SIG-M5 treated with dmso at 0.1 percent for 504 hours (cell line): ENCODE results near the gene ARSB.
"Not testable (repeated sequence)": the region's sequence is repeated elsewhere in the genome, so short reads cannot be mapped to it uniquely, and the experiment has no call there.

ENCODE experiments used
- DNase-seq: peaks from one replicate; lab custom pipeline; 2025; ENCODE audit not compliant: unreplicated experiment; lab: John Stamatoyannopoulos, UW

The ARSB gene

DNA sequence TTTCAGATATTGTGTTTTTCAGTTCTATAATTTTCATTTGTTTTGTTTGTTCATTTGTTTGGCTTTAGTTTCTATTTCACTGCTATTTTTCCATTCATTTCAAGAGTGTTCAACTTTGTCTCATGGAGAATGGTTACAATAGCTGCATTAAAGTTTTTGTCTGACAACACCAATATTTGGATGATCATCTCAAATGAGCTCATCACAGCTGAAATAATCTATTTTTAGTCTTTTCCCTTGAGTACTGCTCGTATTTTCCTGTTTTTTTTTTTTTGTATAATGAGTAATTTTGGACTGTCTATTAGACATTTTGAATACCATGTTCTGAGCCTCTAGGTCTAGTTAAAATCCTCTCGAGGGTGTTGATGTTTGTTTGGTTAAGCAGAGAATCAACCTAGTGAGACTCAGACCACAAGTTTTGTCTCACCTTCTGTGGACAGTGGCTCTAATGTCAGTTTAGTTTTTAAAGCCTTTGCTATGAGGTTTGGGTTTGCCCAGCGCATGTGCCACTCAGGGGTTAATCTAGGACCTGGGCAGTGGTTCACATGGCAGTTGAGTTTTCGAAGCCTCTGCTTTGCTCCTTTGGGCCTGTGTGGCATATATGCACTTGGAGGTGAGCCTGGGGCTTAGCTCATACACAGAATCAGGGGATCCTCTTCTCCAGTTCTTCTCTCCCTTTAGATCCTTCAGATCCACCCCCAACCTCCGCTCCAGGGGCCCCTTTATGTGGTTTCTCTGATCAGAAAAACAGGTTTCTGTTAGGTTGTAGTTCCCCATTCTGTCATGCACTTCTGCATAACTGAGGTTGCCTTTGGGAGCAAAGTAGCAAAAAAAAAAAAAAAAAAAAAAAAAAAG is 79.8 kb downstream of the ARSB start:
- DNase-seq = peak; percentile 89

DNA sequence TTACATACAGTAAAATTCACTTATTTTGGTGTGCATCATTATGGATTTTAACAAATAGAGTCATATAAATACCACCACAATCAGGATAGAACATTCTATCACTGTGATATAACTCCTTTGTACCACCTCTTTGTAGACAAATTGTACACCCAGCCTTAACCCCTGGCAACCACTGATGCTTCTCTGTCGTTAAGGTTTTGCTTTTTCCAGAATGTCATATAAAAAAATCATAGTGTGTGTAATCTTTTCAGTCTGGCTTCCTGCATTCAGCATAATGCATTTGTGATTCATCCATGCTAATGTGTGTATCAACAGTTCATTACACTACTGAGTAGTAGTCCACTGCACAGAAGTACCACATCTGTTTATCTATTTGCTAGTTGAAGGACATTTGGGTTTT is 81.2 kb downstream of the ARSB start:
- DNase-seq = no peak

DNA sequence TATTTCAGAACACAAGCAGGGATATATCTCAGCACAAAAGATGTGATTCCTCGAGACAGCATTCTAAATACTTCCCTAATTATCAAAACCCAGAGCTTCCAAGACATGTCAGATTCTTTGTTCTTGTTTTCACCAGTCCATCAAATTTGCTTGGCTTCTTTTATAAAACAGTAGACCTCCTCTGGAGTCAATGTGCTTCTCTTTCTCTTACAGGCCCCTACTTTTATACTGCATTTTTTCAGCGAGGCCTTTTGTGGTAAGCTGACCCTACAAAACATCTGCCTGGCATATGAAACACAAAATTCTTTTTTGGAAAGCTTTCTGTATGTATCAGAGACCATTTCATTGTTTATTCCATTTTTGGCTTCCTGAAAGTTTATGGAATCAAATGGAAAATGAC is 81.8 kb downstream of the ARSB start:
- no peak for DNase-seq

DNA sequence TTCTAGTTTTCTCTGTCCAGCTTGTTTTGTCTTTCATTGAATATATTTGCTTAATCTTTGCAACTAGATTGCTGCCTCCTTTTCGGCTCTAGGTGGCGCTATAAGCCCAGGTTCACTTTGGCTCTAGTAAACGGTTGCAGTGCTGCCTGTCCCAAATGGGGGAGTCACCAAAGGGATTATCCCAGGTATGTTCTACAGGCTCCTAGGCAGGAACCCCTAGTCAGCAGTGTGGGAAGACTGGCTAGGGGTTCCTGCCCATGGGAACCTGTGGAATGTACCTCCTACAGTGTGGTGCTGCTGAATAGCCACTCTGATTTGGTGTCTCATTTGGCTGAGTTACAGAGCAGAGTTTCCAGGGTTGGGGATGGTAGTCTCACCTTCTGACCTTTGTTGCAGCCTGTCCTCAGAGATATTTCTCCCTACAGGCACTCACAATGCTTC is 85.2 kb downstream of the ARSB start:
- DNase-seq = peak; percentile 61

DNA sequence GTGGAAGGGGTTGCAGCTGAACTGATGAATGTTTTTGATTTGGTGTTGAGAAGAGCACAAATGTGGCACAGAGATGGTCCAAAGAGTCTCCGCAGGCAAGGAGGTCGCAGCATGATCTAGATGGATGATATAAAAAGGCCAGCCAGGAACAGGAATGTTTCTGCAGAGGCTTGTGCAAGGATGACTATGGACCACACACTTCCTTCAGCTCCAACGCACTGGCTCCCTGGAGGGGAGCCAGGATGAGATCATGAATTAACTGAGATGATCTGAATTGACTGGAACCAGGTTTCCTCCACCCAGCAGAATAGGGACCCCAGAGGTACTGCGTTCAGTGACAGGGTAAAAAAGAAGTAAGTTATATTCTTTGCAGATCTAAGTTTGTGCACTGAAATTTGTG is 89.0 kb downstream of the ARSB start:
- no peak for DNase-seq

DNA sequence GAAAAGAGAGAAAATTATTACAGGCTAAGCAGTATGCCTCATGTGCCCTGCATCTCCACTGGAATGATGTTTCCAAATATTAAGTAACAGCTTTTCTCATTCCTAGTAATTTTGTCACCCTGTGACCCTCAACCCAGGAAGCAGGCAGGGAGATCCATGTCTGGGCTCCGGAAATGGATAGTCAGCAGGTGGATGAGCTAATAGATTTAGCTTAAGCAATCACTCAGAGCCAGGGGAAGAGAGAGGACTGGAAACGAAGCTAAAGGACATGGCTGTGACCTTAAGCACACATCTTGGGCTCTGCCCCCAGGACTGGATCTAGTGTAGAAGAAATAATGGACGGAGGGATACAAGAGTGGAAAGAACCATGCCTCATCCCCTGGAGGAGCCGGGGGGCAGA is 89.5 kb downstream of the ARSB start:
- no peak for DNase-seq

DNA sequence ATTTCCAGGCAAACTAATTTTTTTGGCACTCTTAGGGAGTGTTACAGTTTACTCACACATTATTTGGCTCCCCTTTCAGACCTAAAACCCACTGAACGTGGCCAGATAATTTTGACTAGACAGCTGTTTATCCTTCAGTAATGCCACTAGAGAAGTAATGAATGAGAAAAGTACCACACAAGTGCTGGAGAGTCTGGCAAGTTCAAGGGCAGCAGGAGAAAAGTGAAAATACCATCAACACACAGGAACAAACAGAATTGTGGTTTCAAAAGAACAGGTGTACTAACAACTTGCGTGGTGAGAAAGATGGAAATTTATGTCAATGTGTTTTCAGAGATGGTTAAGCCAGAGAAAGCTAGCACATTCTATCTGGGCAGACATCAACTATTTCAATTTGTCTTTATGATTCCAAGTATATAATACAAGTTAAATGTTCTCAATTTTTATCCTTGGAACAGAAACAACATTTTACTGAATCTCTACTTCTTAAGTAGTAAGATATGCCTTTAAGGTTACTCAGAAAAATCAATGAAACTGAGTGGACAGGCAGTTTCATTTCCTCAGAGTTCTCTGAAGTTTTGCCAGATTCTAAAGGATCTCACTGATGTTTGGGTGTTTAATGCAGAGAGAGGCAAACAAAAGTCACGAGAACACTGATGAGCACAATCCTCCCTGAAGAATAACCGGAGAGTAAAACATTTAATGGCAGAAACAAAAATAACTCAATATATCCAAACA is 91.0 kb downstream of the ARSB start:
- DNase-seq = no peak

DNA sequence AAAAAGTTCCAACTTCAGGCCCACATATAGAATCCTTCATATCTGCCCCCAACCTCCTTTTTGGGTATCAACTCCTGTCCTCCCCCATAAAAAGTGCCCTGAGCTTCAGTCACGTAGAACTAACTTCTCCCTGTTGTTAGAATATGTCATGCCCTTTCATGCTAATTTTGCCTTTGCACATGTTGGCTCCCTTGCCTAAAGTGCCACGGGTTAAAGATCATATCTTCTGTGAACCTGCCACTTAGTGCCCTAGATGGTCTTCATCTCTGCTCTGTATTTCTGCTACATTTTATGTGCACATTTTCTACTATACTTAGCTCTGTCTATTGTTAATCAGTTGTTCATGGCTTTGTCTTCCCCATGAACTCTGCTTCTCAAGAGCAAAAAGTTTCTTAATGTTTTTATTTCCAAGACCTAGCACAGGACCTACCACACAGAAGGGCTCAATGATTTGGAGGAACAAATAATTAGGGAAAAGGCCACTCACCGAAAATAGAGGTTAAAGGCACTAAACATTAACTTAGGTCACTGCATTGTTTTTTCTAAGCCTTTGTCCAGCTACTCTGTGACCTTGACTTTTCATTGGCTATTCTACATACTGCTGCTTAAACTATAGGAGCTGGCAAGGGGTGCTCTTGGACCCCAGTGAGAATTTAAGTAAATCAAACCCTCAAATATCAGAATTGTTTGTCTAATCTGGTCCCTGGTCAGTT is 94.3 kb downstream of the ARSB start:
- DNase-seq = no peak

DNA sequence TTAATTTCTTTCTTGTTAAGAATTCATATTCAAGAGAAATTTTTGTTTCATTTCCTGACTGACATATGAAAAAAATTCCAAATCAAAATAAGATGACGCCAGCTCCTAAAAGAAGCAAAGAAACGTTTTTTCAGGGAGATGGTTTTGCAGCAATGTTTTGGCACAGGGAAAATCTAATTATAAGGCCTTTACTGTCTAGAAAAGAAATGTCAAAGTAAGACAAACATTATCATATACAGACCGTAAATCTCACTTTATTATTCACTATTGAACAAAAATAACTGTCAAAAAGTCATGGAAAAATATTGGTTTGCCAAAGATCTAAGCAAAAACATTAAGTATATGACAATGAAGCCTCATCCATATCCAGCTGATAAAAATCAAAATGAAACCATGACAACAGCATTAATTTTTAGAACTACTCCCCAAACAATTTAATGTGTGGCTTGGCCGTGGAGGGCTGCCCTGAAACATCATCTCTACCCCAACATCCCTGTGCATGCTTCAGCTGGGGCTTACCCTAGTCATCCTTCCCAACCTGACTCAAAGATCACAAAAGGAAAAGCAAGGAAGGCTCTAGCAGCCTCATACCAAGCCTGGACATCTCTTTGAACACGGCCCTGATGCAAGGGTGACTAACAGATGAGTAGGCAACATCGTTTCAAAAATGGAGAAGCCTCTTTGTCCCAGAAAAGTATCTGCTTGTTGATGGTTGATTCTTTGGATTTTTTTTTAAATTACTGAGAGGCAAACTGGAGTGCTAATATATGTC is 95.6 kb downstream of the ARSB start:
- DNase-seq = no peak

DNA sequence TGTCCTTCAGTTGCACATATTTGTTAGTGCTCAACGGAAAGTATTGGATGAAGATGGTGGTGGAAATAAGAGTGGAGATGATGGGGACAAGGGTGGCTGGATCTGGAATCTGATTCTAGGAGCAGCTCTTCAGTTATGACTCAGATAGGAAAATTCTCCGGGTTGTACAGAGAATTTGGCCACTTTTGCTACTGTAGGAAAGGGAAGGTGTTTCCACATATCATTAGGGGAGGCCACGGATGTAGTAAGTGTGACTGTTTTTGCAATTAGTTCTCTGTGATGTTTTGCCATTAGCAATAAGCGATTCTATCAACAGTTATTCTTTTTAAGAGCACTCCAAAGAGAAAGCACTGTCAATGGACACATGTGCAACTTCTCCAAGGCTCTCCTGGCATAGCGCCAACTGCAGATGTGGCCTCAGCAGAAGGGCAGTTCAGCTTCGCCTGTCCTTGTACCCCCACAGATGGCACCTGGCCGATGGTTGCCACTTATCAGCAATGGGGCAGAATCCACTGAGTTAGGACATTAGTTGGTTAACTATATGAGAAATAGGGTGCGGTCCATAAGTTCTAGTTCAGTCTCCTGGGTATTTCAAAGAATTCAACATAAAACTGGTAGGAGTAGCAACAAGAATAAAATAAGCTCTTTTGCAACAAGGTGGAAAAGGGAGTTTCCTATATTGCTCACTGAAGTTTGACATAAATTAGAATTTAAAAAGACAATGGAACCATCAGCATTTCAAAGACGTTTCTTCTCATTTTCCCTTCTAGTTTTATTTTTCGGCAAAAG is 96.3 kb downstream of the ARSB start:
- no peak for DNase-seq

DNA sequence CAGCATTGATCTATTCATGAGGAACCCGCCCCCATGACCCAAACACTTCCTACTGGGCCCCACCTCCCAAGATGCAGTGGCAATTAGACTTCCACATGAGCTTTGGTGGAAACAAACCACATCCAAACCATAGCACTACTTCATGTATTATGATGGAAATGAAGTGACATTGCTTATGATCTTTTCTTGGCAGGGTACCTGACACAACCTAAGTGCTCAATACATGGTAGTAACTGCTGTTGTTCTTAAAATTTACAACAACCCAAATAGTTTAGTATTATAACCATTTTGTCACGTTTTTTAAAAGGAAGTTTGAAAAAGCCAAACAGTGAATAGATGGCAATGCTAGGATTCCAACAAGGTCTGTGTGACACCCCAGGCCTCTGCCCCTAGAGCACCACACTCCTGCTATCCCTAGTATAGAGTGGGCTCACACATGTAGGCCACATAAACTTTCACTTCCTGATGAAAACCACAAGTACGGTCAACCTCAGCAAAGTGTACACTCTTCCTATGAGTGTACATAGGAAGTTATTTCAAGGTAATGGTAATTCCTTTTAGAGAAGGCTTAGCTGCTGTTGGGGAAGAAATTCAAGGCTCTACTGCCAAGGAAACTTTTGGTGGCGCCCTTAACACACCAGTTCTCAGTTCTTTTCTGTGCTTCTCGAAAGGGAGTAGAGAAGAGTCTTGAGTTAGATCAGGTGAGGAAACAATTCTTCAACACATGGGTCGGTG is 97.6 kb downstream of the ARSB start:
- DNase-seq = peak; percentile 75

DNA sequence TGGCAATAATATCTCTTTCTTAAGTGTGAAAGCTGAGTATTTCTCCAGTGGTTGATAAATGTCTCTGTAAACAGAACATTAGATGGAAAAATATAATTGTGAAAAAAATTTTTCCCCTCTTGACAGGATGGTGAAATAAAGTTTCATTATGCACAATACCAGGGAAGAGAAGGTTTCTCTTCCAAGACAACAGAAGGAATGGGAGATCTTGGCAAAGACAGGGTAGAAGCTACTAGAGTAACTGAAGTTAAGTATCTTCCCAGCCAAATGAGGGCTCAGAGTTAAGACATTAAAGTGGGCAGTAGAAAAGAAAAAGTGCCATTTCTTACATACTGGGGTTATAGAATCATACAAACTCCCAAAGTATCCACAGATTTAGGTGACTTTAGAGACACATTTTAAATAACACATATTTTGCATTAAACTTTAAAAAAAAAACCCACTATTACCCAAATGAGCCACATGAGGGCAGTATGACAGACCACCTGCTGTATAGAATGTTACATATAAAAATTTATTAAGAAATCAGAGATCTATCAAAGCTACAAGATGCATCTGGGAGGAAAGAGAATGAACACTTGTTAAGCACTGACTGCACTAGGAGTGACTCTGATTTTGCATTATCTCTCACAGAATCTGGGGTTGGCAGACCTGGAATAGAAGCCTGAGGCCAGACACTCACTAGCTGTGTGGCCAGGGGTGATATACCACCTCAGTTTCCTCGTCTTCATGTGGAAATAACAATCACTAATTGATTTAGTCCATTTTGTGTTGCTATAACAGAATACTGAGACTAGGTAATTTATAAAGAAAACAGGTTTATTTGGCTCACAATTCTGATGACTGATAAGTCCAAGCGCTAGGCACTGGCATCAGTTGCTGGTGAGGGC is 98.5 kb downstream of the ARSB start:
- DNase-seq = no peak

DNA sequence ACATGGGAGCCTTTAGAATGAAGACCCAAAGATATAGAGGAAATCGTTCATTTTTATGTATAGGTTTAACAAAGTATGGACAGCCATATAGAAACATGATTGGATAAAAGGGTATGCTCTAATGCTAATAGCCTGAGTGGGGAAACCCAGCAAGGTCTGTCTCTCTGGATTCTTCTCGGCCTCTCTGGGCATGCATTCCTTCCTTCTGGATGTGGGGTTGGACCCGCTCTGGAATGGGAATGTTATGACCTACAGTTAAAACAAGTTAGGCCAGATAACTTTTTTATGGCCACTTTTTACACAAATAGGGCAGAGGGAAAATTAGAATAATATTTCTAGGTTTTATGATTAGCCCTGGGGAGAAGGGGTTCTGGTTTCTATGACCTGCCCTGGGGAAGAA is 103.2 kb downstream of the ARSB start:
- no peak for DNase-seq

DNA sequence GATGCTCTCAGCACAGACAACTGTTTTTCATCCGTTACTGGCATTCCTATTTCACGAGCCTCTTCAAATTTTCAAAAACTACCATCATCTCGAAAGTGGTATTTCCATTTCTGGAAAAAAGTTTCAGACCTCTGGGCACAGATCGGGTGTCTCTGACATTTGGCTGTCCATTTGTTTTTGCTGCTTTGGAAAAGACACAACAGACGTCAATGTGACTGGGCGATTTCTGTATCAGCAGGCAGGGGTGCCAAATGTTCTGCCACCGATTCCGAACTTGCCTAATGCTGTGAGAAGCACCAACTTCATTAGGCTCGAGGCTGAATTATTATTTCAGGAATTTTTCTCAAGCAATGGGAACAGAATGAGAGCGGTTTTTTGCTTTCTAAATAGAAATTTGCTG is 105.6 kb downstream of the ARSB start:
- DNase-seq = no peak

DNA sequence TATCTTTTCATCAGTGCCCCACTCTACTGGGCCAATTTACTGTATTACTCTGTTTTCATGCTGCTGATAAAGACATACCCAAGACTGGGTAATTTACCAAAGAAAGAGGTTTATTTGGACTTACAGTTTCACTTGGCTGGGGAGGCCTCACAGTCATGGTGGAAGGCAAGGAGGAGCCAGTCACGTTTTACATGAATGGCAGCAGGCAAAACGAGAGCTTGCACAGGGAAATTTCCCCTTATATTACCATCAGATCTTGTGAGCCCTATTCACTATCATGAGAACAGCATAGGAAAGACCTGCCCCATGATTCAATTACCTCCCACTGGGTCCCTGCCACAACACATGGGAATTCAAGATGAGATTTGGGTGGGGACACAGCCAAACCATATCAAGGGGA is 119.0 kb downstream of the ARSB start:
- DNase-seq = not testable (repeated sequence)

DNA sequence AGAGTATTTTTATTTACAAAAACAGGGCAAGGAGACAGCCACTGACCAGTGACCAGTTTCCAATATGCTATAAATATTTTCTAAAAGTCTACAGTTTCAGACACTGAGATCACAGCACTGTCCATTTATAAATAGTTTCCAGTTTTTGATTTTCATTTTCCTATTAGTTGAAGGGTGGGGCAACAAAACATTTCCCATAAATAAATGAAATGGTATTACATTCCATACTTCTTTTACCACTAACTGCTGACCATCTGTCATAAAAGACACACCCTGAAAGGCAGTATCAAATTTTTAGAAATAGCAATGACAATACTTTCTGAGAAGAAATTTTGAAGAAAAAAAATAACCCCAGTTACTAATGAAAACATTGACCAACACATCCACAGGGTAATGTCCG is 126.7 kb downstream of the ARSB start:
- no peak for DNase-seq

DNA sequence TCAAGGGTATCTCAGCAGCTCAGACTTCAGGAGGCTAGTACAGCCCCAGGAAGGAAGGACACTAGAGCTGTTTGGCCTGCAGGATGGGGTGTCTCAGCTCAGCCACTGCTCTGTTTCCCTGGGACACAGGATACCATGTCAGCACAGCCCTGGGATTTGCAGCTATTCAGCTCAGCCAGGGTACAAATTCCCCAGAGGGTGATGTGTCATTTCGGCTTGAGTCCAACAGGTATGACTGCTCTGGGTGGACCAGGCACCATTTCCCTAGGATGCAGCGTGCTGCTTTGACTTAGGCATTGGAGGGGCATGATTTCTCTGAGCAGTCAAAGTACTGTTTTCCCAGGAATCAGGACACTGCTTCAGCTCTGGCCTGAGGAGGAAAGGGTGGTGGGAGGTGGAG is 130.1 kb downstream of the ARSB start:
- DNase-seq = no peak

DNA sequence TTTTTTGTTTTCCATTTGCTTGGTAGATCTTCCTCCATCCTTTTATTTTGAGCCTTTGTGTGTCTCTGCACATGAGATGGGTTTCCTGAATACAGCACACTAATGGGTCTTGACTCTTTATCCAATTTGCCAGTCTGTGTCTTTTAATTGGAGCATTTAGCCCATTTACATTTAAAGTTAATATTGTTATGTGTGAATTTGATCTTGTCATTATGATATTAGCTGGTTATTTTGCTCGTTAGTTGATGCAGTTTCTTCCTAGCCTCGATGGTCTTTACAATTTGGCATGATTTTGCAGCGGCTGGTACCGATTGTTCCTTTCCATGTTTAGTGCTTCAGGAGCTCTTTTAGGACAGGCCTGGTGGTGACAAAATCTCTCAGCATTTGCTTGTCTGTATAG is 133.2 kb downstream of the ARSB start:
- not testable (repeated sequence) for DNase-seq

DNA sequence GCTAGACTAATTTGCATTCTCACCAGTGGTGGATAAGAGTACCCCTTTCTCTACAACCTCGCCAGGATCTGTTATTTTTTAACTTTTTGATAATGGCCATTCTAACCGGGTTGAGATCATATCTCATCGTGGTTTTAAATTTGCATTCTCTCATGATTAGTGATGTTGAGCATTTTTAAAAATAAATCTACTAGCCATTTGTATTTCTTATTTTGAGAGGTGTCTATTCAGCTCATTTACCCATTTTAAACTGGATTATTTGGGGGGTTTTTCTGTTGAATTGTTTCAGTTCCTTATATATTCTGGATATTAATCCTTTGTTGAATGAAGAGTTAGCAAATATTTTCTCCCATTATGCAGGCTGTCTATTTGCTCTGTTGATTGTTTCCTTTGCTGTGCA is 139.6 kb downstream of the ARSB start:
- no peak for DNase-seq
